Activated CD4-positive, alpha-beta T cell treated with anti-CD3 and anti-CD28 coated beads, Interleukin-2, amount 10 ng/mL, durations not matched to agents 24 days and 14 days (primary cell): ENCODE measurements around the gene PACRG. TPM values are rescaled to one million over a fixed set of nuclear protein-coding genes. Genes with fewer than 3 reads are reported as not detected.

Experiments used
- DNase-seq: peaks from one replicate; pipeline ENCODE4 v3.0.0; 2022
- H3K27ac Mint-ChIP-seq: one replicate; pipeline ENCODE4 v1.8.0; 2022; ENCODE audit warnings: mild to moderate bottlenecking, mixed read lengths
- H3K27me3 Mint-ChIP-seq: one replicate; pipeline ENCODE4 v1.8.0; 2022; ENCODE audit warnings: mixed read lengths
- H3K36me3 Mint-ChIP-seq: one replicate; pipeline ENCODE4 v1.8.0; 2022; ENCODE audit warnings: low read depth, mild to moderate bottlenecking, mixed read lengths
- H3K4me1 Mint-ChIP-seq: one replicate; pipeline ENCODE4 v1.8.0; 2021; ENCODE audit warnings: mixed read lengths
- H3K4me3 Mint-ChIP-seq: one replicate; pipeline ENCODE4 v1.8.0; 2022; ENCODE audit warnings: mild to moderate bottlenecking, moderate library complexity, mixed read lengths
- H3K9me3 Mint-ChIP-seq: one replicate; pipeline ENCODE4 v1.8.0; 2021; ENCODE audit warnings: mixed read lengths
- intact Hi-C: fragments of 100-400 bp; cut with micrococcal nuclease; formaldehyde crosslinking; loops from one replicate; pipeline ENCODE4 v1.15.1; 2023
- total RNA-seq: library from RNA; stranded (reverse); gene quantifications from 2 replicates; pipeline ENCODE4 v1.2.3, GENCODE V29; 2022

The PACRG gene
- total RNA-seq, 1 donor from 2014 or later: not detected

DNA sequence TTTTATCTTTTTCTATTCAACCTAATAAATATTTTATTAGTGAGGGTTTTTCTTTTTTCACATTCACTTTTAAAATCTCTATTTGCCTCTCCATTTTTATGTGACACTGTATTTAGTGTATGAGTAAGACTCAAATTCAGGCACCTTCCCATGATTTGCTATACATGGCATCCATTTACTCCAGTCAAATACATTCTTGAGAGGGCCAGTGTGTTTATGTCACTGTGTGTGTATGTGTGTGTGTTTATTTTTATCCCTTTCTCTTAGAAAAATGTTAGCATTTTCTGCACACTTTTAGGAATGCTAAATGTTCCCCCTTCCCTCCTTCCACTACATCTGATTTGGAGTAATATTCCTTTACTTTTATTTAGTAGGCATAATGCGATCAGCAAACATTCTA, 290.0 kb downstream of the PACRG start:
- H3K27me3 Mint-ChIP-seq: no peaks in the 10 kb centered on the region
- intact Hi-C loops: no loop called here
- no peaks in the 10 kb centered on the region for H3K4me1 Mint-ChIP-seq
- no peak overlapping the region for H3K4me3 Mint-ChIP-seq
- H3K9me3 Mint-ChIP-seq: no peaks in the 10 kb centered on the region
- H3K36me3 Mint-ChIP-seq: no peaks in the 10 kb centered on the region
- no peak for DNase-seq
- H3K27ac Mint-ChIP-seq: no peak overlapping the region

- no peak overlapping the region for H3K27ac Mint-ChIP-seq
- H3K9me3 Mint-ChIP-seq: peaks cover 10% of the 10 kb centered on the region
- no peaks in the 10 kb centered on the region for H3K27me3 Mint-ChIP-seq
- H3K4me1 Mint-ChIP-seq: no peaks in the 10 kb centered on the region
- no peak overlapping the region for H3K4me3 Mint-ChIP-seq
- no peaks in the 10 kb centered on the region for H3K36me3 Mint-ChIP-seq
- intact Hi-C loops: no loop called here
- DNase-seq: no peak
Measured at GRCh38 chr6:163019926-163020325, 292.2 kb downstream of the PACRG start.

DNA sequence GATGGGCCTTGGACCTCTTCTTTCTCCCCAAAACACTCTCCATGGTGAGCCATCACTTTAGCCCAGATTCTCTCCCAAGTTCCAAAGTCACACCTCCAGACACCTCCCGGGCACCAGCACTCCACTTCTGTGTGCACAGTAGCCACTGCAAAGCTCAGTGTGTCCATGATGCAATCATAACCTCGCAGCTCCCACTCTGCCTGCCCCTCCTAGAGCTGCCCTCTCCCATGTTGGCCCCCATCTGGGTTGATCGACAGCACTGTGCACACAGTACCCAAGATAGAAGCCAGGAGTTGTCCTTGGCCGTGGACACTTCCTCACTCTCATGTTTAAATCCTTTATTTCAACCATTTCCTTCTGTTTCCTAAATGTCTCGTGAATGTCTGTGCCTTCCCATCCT, 293.3 kb downstream of the PACRG start:
- Mint-ChIP-seq H3K4me1 (no peaks in the 10 kb centered on the region), H3K27ac (no peak overlapping the region), H3K27me3 (no peaks in the 10 kb centered on the region), H3K36me3 (no peaks in the 10 kb centered on the region), H3K4me3 (no peak overlapping the region), H3K9me3 (peaks cover 10% of the 10 kb centered on the region)
- intact Hi-C loops: no loop called here
- DNase-seq: no peak

DNA sequence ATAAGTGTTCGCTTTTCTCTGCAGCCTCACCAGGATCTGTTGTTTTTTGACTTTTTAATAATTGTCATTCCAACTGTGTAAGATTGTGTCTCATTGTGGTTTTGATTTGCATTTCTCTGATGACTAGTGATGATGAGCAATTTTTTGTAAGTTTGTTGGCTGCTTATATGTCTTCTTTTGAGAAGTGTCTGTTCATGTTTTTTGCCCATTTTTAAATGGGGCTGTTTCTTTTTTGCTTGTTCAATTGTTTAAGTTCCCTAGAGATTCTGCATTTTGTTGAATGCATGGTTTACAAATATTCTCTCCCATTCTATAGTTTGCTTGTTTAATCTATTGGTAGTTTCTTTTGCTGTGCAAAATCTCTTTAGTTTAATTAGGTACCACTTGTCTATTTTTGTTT, 295.9 kb downstream of the PACRG start:
- intact Hi-C loops: no loop called here
- Mint-ChIP-seq H3K4me3 (no peak overlapping the region), H3K27me3 (no peaks in the 10 kb centered on the region)

DNA sequence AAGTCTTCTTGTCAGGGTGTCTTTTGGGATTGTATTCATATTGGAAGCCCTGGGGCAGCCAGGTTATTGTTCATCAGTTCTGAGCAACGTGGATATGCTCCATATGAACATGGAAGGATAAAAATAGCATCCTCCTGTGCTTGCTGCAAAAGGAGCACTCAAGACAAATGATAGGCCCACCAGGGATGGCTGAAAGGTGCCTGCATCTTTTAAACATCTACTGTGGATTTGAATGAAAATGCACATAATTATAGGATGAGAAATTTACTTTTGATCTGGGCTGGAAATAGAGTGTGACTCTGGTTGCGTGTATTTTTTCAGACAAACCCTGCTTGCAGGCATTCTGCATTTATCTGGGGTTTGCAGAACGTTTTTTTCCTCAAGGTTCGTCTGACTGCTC, 299.1 kb downstream of the PACRG start:
- H3K27me3 Mint-ChIP-seq: no peaks in the 10 kb centered on the region
- peaks cover 10% of the 10 kb centered on the region for H3K9me3 Mint-ChIP-seq
- H3K4me1 Mint-ChIP-seq: no peaks in the 10 kb centered on the region
- no peaks in the 10 kb centered on the region for H3K36me3 Mint-ChIP-seq
- intact Hi-C loops: no loop called here
- H3K4me3 Mint-ChIP-seq: no peak overlapping the region
- DNase-seq: no peak
- no peak overlapping the region for H3K27ac Mint-ChIP-seq

More for the DNA sequence above, 295.9 kb downstream of the PACRG start:
- Mint-ChIP-seq H3K27ac (no peak overlapping the region), H3K4me1 (no peaks in the 10 kb centered on the region), H3K9me3 (peaks cover 10% of the 10 kb centered on the region), H3K36me3 (no peaks in the 10 kb centered on the region)
- no peak for DNase-seq

DNA sequence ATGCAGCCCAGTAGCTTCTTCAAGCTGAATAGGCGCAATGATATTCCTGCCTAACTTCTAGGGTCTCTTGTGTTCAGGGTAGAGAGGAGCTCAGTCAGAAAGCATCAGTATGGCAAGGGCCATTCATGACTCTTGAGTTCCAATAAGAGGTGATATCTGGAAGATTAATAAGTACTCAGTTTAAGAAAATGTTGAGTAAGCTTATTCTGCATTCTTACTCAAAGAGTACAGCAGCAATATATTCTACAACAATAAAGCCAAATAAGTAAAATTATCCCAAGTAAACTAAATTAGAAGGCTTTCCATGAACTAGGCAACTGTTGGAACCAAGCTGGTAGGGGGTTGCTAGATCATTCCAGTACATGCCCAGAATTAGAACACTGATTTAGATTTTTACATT, 303.2 kb downstream of the PACRG start:
- no peak for DNase-seq
- intact Hi-C loops: no loop called here
- H3K27ac Mint-ChIP-seq: no peak overlapping the region
- no peaks in the 10 kb centered on the region for H3K36me3 Mint-ChIP-seq
- H3K4me3 Mint-ChIP-seq: no peak overlapping the region
- H3K9me3 Mint-ChIP-seq: peaks cover 8% of the 10 kb centered on the region
- no peaks in the 10 kb centered on the region for H3K4me1 Mint-ChIP-seq
- no peaks in the 10 kb centered on the region for H3K27me3 Mint-ChIP-seq

GRCh38 chr6:163031931-163032330, 304.2 kb downstream of the PACRG start:
- no peaks in the 10 kb centered on the region for H3K36me3 Mint-ChIP-seq
- no peak overlapping the region for H3K27ac Mint-ChIP-seq
- H3K4me1 Mint-ChIP-seq: no peaks in the 10 kb centered on the region
- no peaks in the 10 kb centered on the region for H3K27me3 Mint-ChIP-seq
- no peak for DNase-seq
- intact Hi-C loops: no loop called here
- peaks cover 8% of the 10 kb centered on the region for H3K9me3 Mint-ChIP-seq
- no peak overlapping the region for H3K4me3 Mint-ChIP-seq

DNA sequence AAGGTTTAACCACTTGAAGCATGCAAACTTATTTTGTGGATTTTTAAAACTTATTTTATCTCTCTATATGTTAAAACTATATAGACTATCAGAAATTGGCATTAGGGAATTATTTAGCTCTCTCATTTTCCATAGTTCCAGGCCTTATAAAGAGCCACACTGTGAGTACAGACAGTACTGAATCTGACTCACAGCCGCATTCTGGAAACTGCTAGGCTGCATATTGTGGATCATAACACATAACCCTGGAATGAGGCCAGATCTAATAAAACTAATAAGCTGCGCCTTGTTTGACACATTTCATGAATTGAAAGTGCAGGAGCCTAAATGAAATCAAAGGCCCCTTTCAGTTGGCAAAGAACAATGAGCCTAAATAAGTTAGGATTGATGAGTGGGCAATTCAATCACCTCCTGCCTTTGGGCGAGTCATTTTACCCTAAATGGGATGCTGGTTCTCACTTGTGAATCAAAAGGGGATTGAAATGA, 308.4 kb downstream of the PACRG start:
- peaks cover 8% of the 10 kb centered on the region for H3K9me3 Mint-ChIP-seq
- intact Hi-C loops: no loop called here
- no peaks in the 10 kb centered on the region for H3K27me3 Mint-ChIP-seq
- H3K27ac Mint-ChIP-seq: no peak overlapping the region
- H3K36me3 Mint-ChIP-seq: no peaks in the 10 kb centered on the region
- no peaks in the 10 kb centered on the region for H3K4me1 Mint-ChIP-seq
- no peak for DNase-seq
- H3K4me3 Mint-ChIP-seq: no peak overlapping the region

DNA sequence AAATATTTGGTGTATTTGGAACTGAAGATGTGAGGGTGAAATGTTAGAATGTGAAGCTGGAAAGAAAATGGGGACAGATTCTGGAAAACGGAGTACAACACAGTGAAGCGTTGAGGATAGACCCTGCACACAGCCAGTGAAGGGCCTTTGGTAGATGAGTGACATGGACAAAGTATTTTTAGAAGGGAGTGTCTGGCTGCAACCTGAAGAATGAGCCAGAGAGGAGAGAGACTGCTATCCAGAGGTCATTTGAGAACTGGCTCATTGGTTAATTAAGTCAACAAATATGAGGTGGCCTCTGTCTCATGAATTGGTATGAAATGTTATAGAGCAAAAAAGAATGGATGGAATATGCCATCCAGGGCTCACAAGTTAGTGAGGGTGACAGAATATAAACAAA, 310.5 kb downstream of the PACRG start:
- H3K27ac Mint-ChIP-seq: no peak overlapping the region
- H3K4me1 Mint-ChIP-seq: no peaks in the 10 kb centered on the region
- DNase-seq: no peak
- intact Hi-C loops: no loop called here
- H3K4me3 Mint-ChIP-seq: no peak overlapping the region
- peaks cover 8% of the 10 kb centered on the region for H3K9me3 Mint-ChIP-seq
- H3K36me3 Mint-ChIP-seq: no peaks in the 10 kb centered on the region
- no peaks in the 10 kb centered on the region for H3K27me3 Mint-ChIP-seq

GRCh38 chr6:163048345-163048744, 320.6 kb downstream of the PACRG start:
- H3K27ac Mint-ChIP-seq: no peak overlapping the region
- DNase-seq: no peak
- H3K27me3 Mint-ChIP-seq: no peaks in the 10 kb centered on the region
- intact Hi-C loops: no loop called here
- H3K4me3 Mint-ChIP-seq: no peak overlapping the region
- H3K9me3 Mint-ChIP-seq: peaks cover 13% of the 10 kb centered on the region
- no peaks in the 10 kb centered on the region for H3K36me3 Mint-ChIP-seq
- H3K4me1 Mint-ChIP-seq: no peaks in the 10 kb centered on the region

GRCh38 chr6:163053667-163054344, 326.0 kb downstream of the PACRG start:
- no peak for DNase-seq
- Mint-ChIP-seq H3K36me3 (no peaks in the 10 kb centered on the region), H3K27me3 (no peaks in the 10 kb centered on the region), H3K27ac (no peak overlapping the region), H3K4me1 (no peaks in the 10 kb centered on the region), H3K9me3 (peaks cover 11% of the 10 kb centered on the region), H3K4me3 (no peak overlapping the region)
- intact Hi-C loops: no loop called here

GRCh38 chr6:163054641-163055040, 326.9 kb downstream of the PACRG start:
- no peak for DNase-seq
- Mint-ChIP-seq H3K36me3 (no peaks in the 10 kb centered on the region), H3K4me1 (no peaks in the 10 kb centered on the region), H3K4me3 (no peak overlapping the region), H3K9me3 (peaks cover 11% of the 10 kb centered on the region), H3K27me3 (no peaks in the 10 kb centered on the region), H3K27ac (no peak overlapping the region)
- intact Hi-C loops: no loop called here

GRCh38 chr6:163057260-163057659, 329.5 kb downstream of the PACRG start:
- Mint-ChIP-seq H3K4me1 (no peaks in the 10 kb centered on the region), H3K27ac (no peak overlapping the region), H3K27me3 (no peaks in the 10 kb centered on the region), H3K4me3 (no peak overlapping the region), H3K9me3 (peaks cover 11% of the 10 kb centered on the region), H3K36me3 (no peaks in the 10 kb centered on the region)
- intact Hi-C loops: no loop called here
- no peak for DNase-seq

GRCh38 chr6:163062790-163063189, 335.0 kb downstream of the PACRG start:
- H3K27me3 Mint-ChIP-seq: no peaks in the 10 kb centered on the region
- intact Hi-C loops: no loop called here
- peaks cover 3% of the 10 kb centered on the region for H3K9me3 Mint-ChIP-seq
- H3K4me1 Mint-ChIP-seq: no peaks in the 10 kb centered on the region
- H3K4me3 Mint-ChIP-seq: no peak overlapping the region
- DNase-seq: no peak
- H3K36me3 Mint-ChIP-seq: no peaks in the 10 kb centered on the region
- no peak overlapping the region for H3K27ac Mint-ChIP-seq

DNA sequence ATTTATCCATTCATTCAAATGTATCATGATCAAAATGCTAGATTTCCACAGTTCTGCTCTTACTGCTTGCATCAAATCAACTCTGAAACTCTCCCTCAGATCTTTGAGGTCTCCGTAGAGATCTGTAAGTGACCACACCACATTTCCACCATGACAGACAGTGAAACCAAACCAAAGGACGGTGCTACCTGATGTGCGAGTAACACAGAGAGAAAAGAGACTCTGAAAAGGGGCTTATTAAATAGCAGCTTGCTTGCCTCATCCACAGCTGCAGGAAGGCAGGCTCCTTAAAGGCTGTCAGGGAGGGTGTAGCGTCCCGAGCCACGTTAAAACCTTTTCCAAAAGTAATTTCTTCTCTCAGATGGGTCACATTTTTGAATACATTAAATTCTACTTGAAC, 335.8 kb downstream of the PACRG start:
- no peaks in the 10 kb centered on the region for H3K27me3 Mint-ChIP-seq
- no peak overlapping the region for H3K4me3 Mint-ChIP-seq
- H3K27ac Mint-ChIP-seq: no peak overlapping the region
- no peak for DNase-seq
- H3K36me3 Mint-ChIP-seq: no peaks in the 10 kb centered on the region
- H3K9me3 Mint-ChIP-seq: peaks cover 3% of the 10 kb centered on the region
- no peaks in the 10 kb centered on the region for H3K4me1 Mint-ChIP-seq
- intact Hi-C loops: no loop called here
